CD14-positive monocyte (primary cell): ENCODE results near the gene UBR3. TPM values are rescaled to one million over a fixed set of nuclear protein-coding genes. Genes with fewer than 3 reads are reported as not detected.

Experiments used
- DNase-seq, 3 donors: peaks; one replicate each; pipeline ENCODE4 v3.0.0-alpha.2; 2011 to 2022
- H2AFZ ChIP-seq: 2 replicates; pipeline ENCODE4 v1.6.0; 2012; ENCODE audit warnings: mild to moderate bottlenecking, low read depth, low read length, inconsistent platforms; ENCODE audit not compliant: insufficient read depth, poor library complexity, severe bottlenecking
- H3K27ac ChIP-seq, 2 donors: 1 replicate in 1 of 2; 2 replicates in 1 of 2; pipeline ENCODE4 v1.5.1; 2012 to 2013; ENCODE audit warnings: low read length in 2 of 2, control low read depth in 1 of 2, inconsistent platforms in 1 of 2, low read depth in 1 of 2, mild to moderate bottlenecking in 1 of 2
- H3K27me3 ChIP-seq, 2 donors: one replicate each; pipeline versions ENCODE4 v1.6.0 to v1.6.1; 2011 to 2013; ENCODE audit warnings: low read length in 2 of 2; ENCODE audit not compliant: control insufficient read depth in 2 of 2, insufficient read depth in 2 of 2
- H3K36me3 ChIP-seq, 2 donors: replicated peaks in 1 of 2; 1 replicate in 1 of 2; 2 replicates in 1 of 2; pipeline versions ENCODE4 v1.5.1 to v1.6.1; 2012 to 2013; ENCODE audit warnings: low read length in 2 of 2, control low read depth in 1 of 2, inconsistent platforms in 1 of 2, mild to moderate bottlenecking in 1 of 2; ENCODE audit not compliant: insufficient read depth in 2 of 2, control insufficient read depth in 1 of 2
- H3K4me1 ChIP-seq, 2 donors: 1 replicate in 1 of 2; 2 replicates in 1 of 2; pipeline versions ENCODE4 v1.5.1 to v1.6.1; 2012 to 2013; ENCODE audit warnings: low read length in 2 of 2, control low read depth in 1 of 2, inconsistent platforms in 1 of 2, mild to moderate bottlenecking in 1 of 2, moderate library complexity in 1 of 2; ENCODE audit not compliant: insufficient read depth in 2 of 2, control insufficient read depth in 1 of 2
- H3K4me2 ChIP-seq: replicated peaks from 2 replicates; pipeline ENCODE3; 2012; ENCODE audit warnings: low read length, moderate library complexity, mild to moderate bottlenecking; ENCODE audit not compliant: poor library complexity, severe bottlenecking; ENCODE audit errors: extremely low read depth
- H3K4me3 ChIP-seq, 3 experiments: fragments of 200-600 bp in 1 of 3; sonication (generic) in 1 of 3; replicated peaks in 1 of 3; 1 replicate in 2 of 3; 2 replicates in 1 of 3; pipeline ENCODE4 v1.5.1; 2011 to 2013; ENCODE audit warnings: low read length in 3 of 3, mild to moderate bottlenecking in 3 of 3, control low read depth in 2 of 3, low read depth in 2 of 3, inconsistent platforms in 1 of 3, moderate library complexity in 1 of 3
- H3K79me2 ChIP-seq: 2 replicates; pipeline ENCODE4 v1.6.0; 2012; ENCODE audit warnings: mild to moderate bottlenecking, control low read depth, inconsistent platforms, low read length, moderate library complexity; ENCODE audit not compliant: insufficient read depth
- H3K9ac ChIP-seq: 2 replicates; pipeline ENCODE4 v1.6.0; 2017; ENCODE audit warnings: low read length, mild to moderate bottlenecking; ENCODE audit not compliant: insufficient read depth, poor library complexity, severe bottlenecking
- H3K9me3 ChIP-seq, 2 donors: replicated peaks in 1 of 2; 1 replicate in 1 of 2; 2 replicates in 1 of 2; pipeline versions ENCODE4 v1.5.1 to v1.6.1; 2012 to 2013; ENCODE audit warnings: low read length in 2 of 2, control low read depth in 1 of 2; ENCODE audit not compliant: control insufficient read depth in 1 of 2, insufficient read depth in 1 of 2
- H4K20me1 ChIP-seq: 2 replicates; pipeline ENCODE4 v1.6.0; 2012; ENCODE audit warnings: mild to moderate bottlenecking, low read length, control low read depth, moderate library complexity; ENCODE audit not compliant: insufficient read depth
- H3K27ac Mint-ChIP-seq, 7 donors: one replicate each; pipeline ENCODE4 v1.8.0; 2020; ENCODE audit warnings: mild to moderate bottlenecking in 7 of 7, mixed read lengths in 7 of 7, moderate library complexity in 6 of 7, inconsistent platforms in 2 of 7
- H3K27me3 Mint-ChIP-seq, 3 donors: one replicate each; pipeline ENCODE4 v1.8.0; 2021 to 2022; ENCODE audit warnings: low read depth in 3 of 3, mild to moderate bottlenecking in 3 of 3, mixed read lengths in 3 of 3, moderate library complexity in 3 of 3, inconsistent platforms in 1 of 3
- H3K36me3 Mint-ChIP-seq, 2 donors: one replicate each; pipeline ENCODE4 v1.8.0; 2020; ENCODE audit warnings: mixed read lengths in 2 of 2, inconsistent platforms in 1 of 2, mild to moderate bottlenecking in 1 of 2
- H3K4me1 Mint-ChIP-seq: one replicate; pipeline ENCODE4 v1.8.0; 2020; ENCODE audit warnings: mild to moderate bottlenecking, mixed read lengths
- H3K4me3 Mint-ChIP-seq, 2 donors: one replicate each; pipeline ENCODE4 v1.8.0; 2020; ENCODE audit warnings: mild to moderate bottlenecking in 2 of 2, mixed read lengths in 2 of 2, moderate library complexity in 1 of 2
- H3K9me3 Mint-ChIP-seq, 7 donors: one replicate each; pipeline ENCODE4 v1.8.0; 2020 to 2022; ENCODE audit warnings: mixed read lengths in 7 of 7, mild to moderate bottlenecking in 6 of 7, moderate library complexity in 6 of 7, inconsistent platforms in 2 of 7
- CTCF ChIP-seq: fragments of 200-600 bp; IDR thresholded peaks from one replicate; pipeline ENCODE4 v1.8.0; 2022; ENCODE audit warnings: antibody characterized with exemption, mild to moderate bottlenecking
- WGBS: methylation state at CpG from one replicate; pipeline ENCODE4 v1.1.5; 2013; ENCODE audit warnings: missing lambda C conversion rate; ENCODE audit not compliant: insufficient coverage; 5-methylcytosine and 5-hydroxymethylcytosine counted together
- intact Hi-C, 2 donors: fragments of 100-400 bp; cut with micrococcal nuclease; formaldehyde crosslinking; loops; one replicate each; pipeline versions ENCODE4 v1.15.0 to v1.15.1; 2023
- polyA plus RNA-seq, 3 donors: library from polyadenylated mRNA; depleted of rRNA in 1 of 3; unstranded in 2 of 3; stranded (reverse) in 1 of 3; fragments of 300-500 nt in 2 of 3; fragments of >200 nt in 1 of 3; fragmentation: Illumina TruSeq in 2 of 3; gene quantifications; 1 replicate in 2 of 3; 2 replicates in 1 of 3; pipeline ENCODE4 v1.2.3, GENCODE V29; 2012 to 2021

UBR3 gene
- polyA plus RNA-seq, 3 donors: 4.3 to 10.7 (median 4.7) TPM

DNA sequence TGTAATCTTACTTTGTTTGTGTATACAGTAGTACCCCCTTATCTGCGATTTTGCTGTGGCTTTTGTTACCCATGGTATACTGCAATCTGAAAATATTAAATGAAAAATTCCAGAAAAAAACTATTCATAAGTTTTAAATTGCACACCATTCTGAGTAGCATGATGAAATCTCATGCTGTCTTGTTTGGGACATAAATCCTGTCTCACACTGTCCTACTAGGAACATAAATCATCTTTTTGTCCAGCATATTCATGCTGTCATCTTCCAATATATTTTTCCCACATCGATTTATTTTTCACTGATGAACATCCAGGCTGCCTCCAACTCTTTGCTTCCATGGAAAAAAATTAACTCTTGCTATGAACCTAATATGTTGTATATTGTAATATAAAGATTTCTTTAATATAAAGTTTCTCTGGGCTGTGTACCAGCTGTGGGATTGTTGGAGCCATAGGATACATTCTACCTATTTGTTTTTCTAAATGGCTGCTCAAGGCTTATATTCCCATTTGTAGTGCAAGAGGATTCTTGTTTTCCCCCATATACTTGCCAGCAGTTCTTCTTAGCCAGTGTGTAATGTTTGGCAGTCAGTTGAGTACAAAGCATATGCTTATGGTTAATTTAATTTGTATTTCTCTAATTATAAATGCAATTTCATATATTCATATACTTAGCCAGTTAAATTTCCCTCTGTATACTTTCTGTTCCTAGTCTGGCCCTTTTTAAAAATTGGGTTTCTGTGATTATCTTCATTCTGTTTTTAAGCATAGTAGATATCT lies 236.4 kb downstream of the UBR3 start:
- WGBS: no CpG with 5 or more reads among the region's 2 CpGs

DNA sequence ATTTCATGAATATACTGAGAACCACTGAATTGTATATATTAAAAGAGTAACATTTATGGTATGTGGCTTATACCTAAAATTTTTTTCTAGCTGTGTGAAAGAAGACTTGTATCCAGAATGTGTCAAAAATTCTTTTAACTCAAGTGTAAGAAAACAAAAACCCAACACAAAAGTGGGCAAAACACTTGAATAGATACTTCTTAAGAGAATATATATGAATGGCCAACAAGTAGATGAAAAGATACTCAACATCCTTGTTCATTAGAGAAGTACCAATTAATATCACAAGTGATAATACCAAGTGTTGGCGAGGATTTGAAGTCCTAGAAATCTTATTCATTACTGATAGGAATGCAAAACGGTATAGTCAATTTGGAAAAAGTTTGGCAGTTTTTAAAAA lies 243.5 kb downstream of the UBR3 start:
- no peak overlapping the region for H3K27ac ChIP-seq
- Mint-ChIP-seq H3K4me1 (no peaks in the 10 kb centered on the region), H3K36me3 (peaks cover 54 to 56% of the 10 kb centered on the region in 2 donors), H3K4me3 (no peak overlapping the region), H3K27ac (no peak overlapping the region), H3K9me3 (peaks cover 0 to 13% (median 9%) of the 10 kb centered on the region in 7 donors), H3K27me3 (peaks cover 0 to 2% (median 0%) of the 10 kb centered on the region in 3 donors)
- H4K20me1 ChIP-seq: no peaks in the 10 kb centered on the region
- H3K4me3 ChIP-seq: no peak overlapping the region
- no peak overlapping the region for H3K4me2 ChIP-seq
- no peak overlapping the region for H2AFZ ChIP-seq
- TF ChIP-seq CTCF: no peak
- no CpG with 5 or more reads among the region's 2 CpGs for WGBS
- H3K9ac ChIP-seq: no peak overlapping the region
- peaks cover 0 to 4% of the 10 kb centered on the region in 2 donors for H3K9me3 ChIP-seq
- intact Hi-C loops: no loop called here
- no peak for DNase-seq
- no peaks in the 10 kb centered on the region for H3K79me2 ChIP-seq
- H3K36me3 ChIP-seq: peaks cover 29 to 63% of the 10 kb centered on the region in 2 donors
- no peaks in the 10 kb centered on the region for H3K4me1 ChIP-seq
- no peaks in the 10 kb centered on the region for H3K27me3 ChIP-seq

More for the DNA sequence above, 236.4 kb downstream of the UBR3 start:
- no peak for DNase-seq
- peaks cover 0 to 9% (median 4%) of the 10 kb centered on the region in 7 donors for H3K9me3 Mint-ChIP-seq
- H3K27ac Mint-ChIP-seq: no peak overlapping the region
- no peak overlapping the region for H3K4me3 ChIP-seq
- peaks cover 30 to 67% of the 10 kb centered on the region in 2 donors for H3K36me3 ChIP-seq
- H3K4me1 Mint-ChIP-seq: no peaks in the 10 kb centered on the region
- H4K20me1 ChIP-seq: no peaks in the 10 kb centered on the region
- H3K27me3 ChIP-seq: no peaks in the 10 kb centered on the region
- H3K79me2 ChIP-seq: no peaks in the 10 kb centered on the region
- H3K9ac ChIP-seq: no peak overlapping the region
- intact Hi-C loops: no loop called here
- H3K27ac ChIP-seq: no peak overlapping the region
- H3K4me1 ChIP-seq: no peaks in the 10 kb centered on the region
- peaks cover 49 to 60% of the 10 kb centered on the region in 2 donors for H3K36me3 Mint-ChIP-seq
- H3K4me3 Mint-ChIP-seq: no peak overlapping the region
- H2AFZ ChIP-seq: no peak overlapping the region
- H3K27me3 Mint-ChIP-seq: peaks cover 0 to 2% (median 0%) of the 10 kb centered on the region in 3 donors
- TF ChIP-seq CTCF: no peak
- peaks cover 0 to 4% of the 10 kb centered on the region in 2 donors for H3K9me3 ChIP-seq
- H3K4me2 ChIP-seq: no peak overlapping the region
